WTC11 (cell line): ENCODE results near the gene SMARCA4. TPM values are rescaled to one million over a fixed set of nuclear protein-coding genes. Genes with fewer than 3 reads are reported as not detected.

Experiments
- ATAC-seq: fragments of 200-7000 bp; cut with Tn5 transposase; 2 replicates; pipeline ENCODE4 v1.10.0; 2021; ENCODE audit warnings: mild to moderate bottlenecking, moderate library complexity
- CTCF ChIA-PET: fragments of 300-600 bp; sonication (Branson Sonifier 250); formaldehyde crosslinking; loops from one replicate; lab custom pipeline; 2021; ENCODE audit warnings: antibody characterized with exemption; lab: Charles Lee
- POLR2A ChIA-PET: fragments of 350-600 bp; sonication (Branson Sonifier 250); formaldehyde crosslinking; loops from one replicate; lab custom pipeline; 2021; ENCODE audit warnings: antibody characterized with exemption; lab: Charles Lee
- DNase-seq: peaks from one replicate; pipeline ENCODE4 v3.0.0; 2021; ENCODE audit warnings: low spot score
- H3K27ac Mint-ChIP-seq: 2 replicates; pipeline ENCODE4 v1.8.0; 2021; ENCODE audit warnings: mixed read lengths
- H3K27me3 Mint-ChIP-seq: 2 replicates; pipeline ENCODE4 v1.8.0; 2021; ENCODE audit warnings: low read depth, mild to moderate bottlenecking, moderate library complexity, mixed read lengths
- H3K36me3 Mint-ChIP-seq: 2 replicates; pipeline ENCODE4 v1.8.0; 2021; ENCODE audit warnings: mixed read lengths
- H3K4me1 Mint-ChIP-seq: 2 replicates; pipeline ENCODE4 v1.8.0; 2022; ENCODE audit warnings: mixed read lengths
- H3K4me3 Mint-ChIP-seq: 2 replicates; pipeline ENCODE4 v1.8.0; 2021; ENCODE audit warnings: mild to moderate bottlenecking, moderate library complexity, mixed read lengths
- H3K9me3 Mint-ChIP-seq: 2 replicates; pipeline ENCODE4 v1.8.0; 2021; ENCODE audit warnings: mixed read lengths
- CREM ChIP-seq: sonication (generic); formaldehyde crosslinking; IDR thresholded peaks from 2 replicates; pipeline ENCODE4 v1.8.1; 2022; ENCODE audit warnings: mild to moderate bottlenecking, missing genetic modification reagents, moderate library complexity
- E2F4 ChIP-seq: sonication (generic); formaldehyde crosslinking; IDR thresholded peaks from 2 replicates; pipeline ENCODE4 v1.8.1; 2022; ENCODE audit warnings: low read depth, mild to moderate bottlenecking, moderate library complexity, missing genetic modification reagents, borderline replicate concordance
- E2F5 ChIP-seq: sonication (generic); formaldehyde crosslinking; IDR thresholded peaks from 2 replicates; pipeline ENCODE4 v1.8.1; 2022; ENCODE audit warnings: mild to moderate bottlenecking, moderate library complexity, missing genetic modification reagents
- ESRRA ChIP-seq: sonication (generic); formaldehyde crosslinking; IDR thresholded peaks from 2 replicates; pipeline ENCODE4 v1.8.1; 2022; ENCODE audit warnings: mild to moderate bottlenecking, missing genetic modification reagents, borderline replicate concordance
- FOXK1 ChIP-seq: sonication (generic); formaldehyde crosslinking; IDR thresholded peaks from 2 replicates; pipeline ENCODE4 v1.8.0; 2022; ENCODE audit warnings: mild to moderate bottlenecking, moderate library complexity, missing genetic modification reagents
- FOXP4 ChIP-seq: sonication (generic); formaldehyde crosslinking; IDR thresholded peaks from 2 replicates; pipeline ENCODE4 v1.8.0; 2022; ENCODE audit warnings: mild to moderate bottlenecking, missing genetic modification reagents
- IRF2 ChIP-seq: sonication (generic); formaldehyde crosslinking; IDR thresholded peaks from 2 replicates; pipeline ENCODE4 v1.8.0; 2022; ENCODE audit warnings: low read depth, missing genetic modification reagents, borderline replicate concordance
- JUN ChIP-seq: sonication (generic); formaldehyde crosslinking; IDR thresholded peaks from 2 replicates; pipeline ENCODE4 v1.8.0; 2023; ENCODE audit warnings: mild to moderate bottlenecking, missing genetic modification reagents
- KAT7 ChIP-seq: sonication (generic); formaldehyde crosslinking; IDR thresholded peaks from 2 replicates; pipeline ENCODE4 v1.8.1; 2023; ENCODE audit warnings: missing genetic modification reagents, mild to moderate bottlenecking, borderline replicate concordance
- MYBL2 ChIP-seq: sonication (generic); formaldehyde crosslinking; IDR thresholded peaks from 2 replicates; pipeline ENCODE4 v1.8.1; 2023; ENCODE audit warnings: mild to moderate bottlenecking, moderate library complexity, missing genetic modification reagents
- NFYB ChIP-seq: sonication (generic); formaldehyde crosslinking; conservative IDR thresholded peaks from 2 replicates; pipeline ENCODE4 v1.8.0; 2022; ENCODE audit warnings: low read depth, missing genetic modification reagents
- NR1H2 ChIP-seq: sonication (generic); formaldehyde crosslinking; IDR thresholded peaks from 2 replicates; pipeline ENCODE4 v1.9.0; 2021; ENCODE audit warnings: mild to moderate bottlenecking, moderate library complexity, missing genetic modification reagents
- SMAD4 ChIP-seq: sonication (generic); formaldehyde crosslinking; IDR thresholded peaks from 2 replicates; pipeline ENCODE4 v1.8.0; 2022; ENCODE audit warnings: mild to moderate bottlenecking, missing genetic modification reagents
- SOX15 ChIP-seq: fragments of 250-450 bp; sonication (Bioruptor Pico); IDR thresholded peaks from 2 replicates; pipeline ENCODE4 v1.9.0; 2021; ENCODE audit warnings: mild to moderate bottlenecking
- TEAD4 ChIP-seq: sonication (generic); formaldehyde crosslinking; IDR thresholded peaks from 2 replicates; pipeline ENCODE4 v1.8.0; 2022; ENCODE audit warnings: mild to moderate bottlenecking, missing genetic modification reagents
- TP53 ChIP-seq: sonication (generic); formaldehyde crosslinking; IDR thresholded peaks from 2 replicates; pipeline ENCODE4 v1.8.1; 2023; ENCODE audit warnings: mild to moderate bottlenecking, missing genetic modification reagents
- ZNF281 ChIP-seq: sonication (generic); formaldehyde crosslinking; IDR thresholded peaks from 2 replicates; pipeline ENCODE4 v1.8.0; 2023; ENCODE audit warnings: mild to moderate bottlenecking, missing genetic modification reagents
- ZNF416 ChIP-seq: fragments of 250-450 bp; sonication (Bioruptor Pico); IDR thresholded peaks from 2 replicates; pipeline ENCODE4 v1.9.0; 2021; ENCODE audit warnings: mild to moderate bottlenecking, inconsistent platforms
- ZNF423 ChIP-seq: fragments of 250-450 bp; sonication (Bioruptor Pico); IDR thresholded peaks from 2 replicates; pipeline ENCODE4 v2.1.2; 2022; ENCODE audit warnings: mild to moderate bottlenecking, moderate library complexity
- ZNF532 ChIP-seq: fragments of 250-450 bp; sonication (Bioruptor Pico); IDR thresholded peaks from 2 replicates; pipeline ENCODE4 v1.9.0; 2021; ENCODE audit warnings: mild to moderate bottlenecking, borderline replicate concordance
- total RNA-seq: library from RNA; stranded (reverse); gene quantifications from 3 replicates; pipeline ENCODE4 v1.2.3, GENCODE V29; 2021

Gene SMARCA4
- total RNA-seq, 1 experiment from 2014 or later: 295 TPM

GRCh38 chr19:10915130-10916091 lies 45.4 kb upstream of the SMARCA4 start:
- Mint-ChIP-seq H3K27me3 (no peaks in the 10 kb centered on the region), H3K27ac (no peak overlapping the region), H3K36me3 (peaks cover 14% of the 10 kb centered on the region), H3K9me3 (no peaks in the 10 kb centered on the region), H3K4me3 (no peak overlapping the region), H3K4me1 (no peaks in the 10 kb centered on the region)
- ChIA-PET CTCF (interaction anchor here (1.5 kb wide), 1 partner anchor 45 kb away, joined by 4 read pairs; no protein-coding TSS in a partner anchor), POLR2A (no interaction called here)
- ATAC-seq: no peak
- no peak for DNase-seq
- TF ChIP-seq CREM (CRISPR knock-in tag) (no peak), ESRRA (no peak), FOXP4 (CRISPR knock-in tag) (no peak), TEAD4 (CRISPR knock-in tag) (no peak), KAT7 (CRISPR knock-in tag) (no peak), ZNF532 (CRISPR knock-in tag) (no peak), NFYB (no peak), SOX15 (no peak), MYBL2 (CRISPR knock-in tag) (no peak), NR1H2 (CRISPR knock-in tag) (no peak), JUN (CRISPR knock-in tag) (no peak), ZNF281 (CRISPR knock-in tag) (no peak), IRF2 (no peak), ZNF416 (no peak), E2F5 (CRISPR knock-in tag) (no peak), FOXK1 (CRISPR knock-in tag) (no peak), E2F4 (no peak), SMAD4 (no peak), TP53 (CRISPR knock-in tag) (no peak), ZNF423 (CRISPR knock-in tag) (no peak)
